Right atrium auricular region (tissue), 2 donors: ENCODE measurements around the gene ANO5. TPM values are rescaled to one million over a fixed set of nuclear protein-coding genes. Genes with fewer than 3 reads are reported as not detected.

Source experiments
- DNase-seq: peaks from one replicate; pipeline ENCODE4 v3.0.0-alpha.2; 2019; ENCODE audit warnings: low spot score
- H3K27ac ChIP-seq, 2 donors: fragments of 200-600 bp; sonication (generic); 1 replicate in 1 of 2; 2 replicates in 1 of 2; pipeline ENCODE4 v1.5.1; 2016 to 2019
- H3K27me3 ChIP-seq, 2 donors: fragments of 200-600 bp; sonication (generic); one replicate each; pipeline versions ENCODE4 v1.5.1 to v1.6.0; 2017 to 2019
- H3K36me3 ChIP-seq: fragments of 200-600 bp; sonication (generic); one replicate; pipeline ENCODE4 v1.5.1; 2016
- H3K4me1 ChIP-seq, 2 donors: fragments of 200-600 bp; sonication (generic); one replicate each; pipeline versions ENCODE4 v1.5.1 to v1.6.0; 2017 to 2019
- H3K4me3 ChIP-seq, 2 donors: fragments of 200-600 bp; sonication (generic); 1 replicate in 1 of 2; 2 replicates in 1 of 2; pipeline ENCODE4 v1.5.1; 2017 to 2019; ENCODE audit warnings: mild to moderate bottlenecking in 1 of 2, moderate library complexity in 1 of 2
- H3K9me3 ChIP-seq, 2 donors: fragments of 200-600 bp; sonication (generic); one replicate each; pipeline ENCODE4 v1.5.1; 2019
- CTCF ChIP-seq, 2 donors: fragments of 200-600 bp; sonication (generic); IDR thresholded peaks; one replicate each; pipeline ENCODE4 v1.5.1; 2019; ENCODE audit warnings: antibody characterized with exemption in 2 of 2
- total RNA-seq, 2 donors: library from RNA; depleted of rRNA; stranded (reverse); fragments of >200 nt; gene quantifications; one replicate each; pipeline ENCODE4 v1.1.0, GENCODE V29; 2016

The ANO5 gene
- total RNA-seq, 2 donors from 2014 or later: 38.7 to 94.3 TPM

DNA sequence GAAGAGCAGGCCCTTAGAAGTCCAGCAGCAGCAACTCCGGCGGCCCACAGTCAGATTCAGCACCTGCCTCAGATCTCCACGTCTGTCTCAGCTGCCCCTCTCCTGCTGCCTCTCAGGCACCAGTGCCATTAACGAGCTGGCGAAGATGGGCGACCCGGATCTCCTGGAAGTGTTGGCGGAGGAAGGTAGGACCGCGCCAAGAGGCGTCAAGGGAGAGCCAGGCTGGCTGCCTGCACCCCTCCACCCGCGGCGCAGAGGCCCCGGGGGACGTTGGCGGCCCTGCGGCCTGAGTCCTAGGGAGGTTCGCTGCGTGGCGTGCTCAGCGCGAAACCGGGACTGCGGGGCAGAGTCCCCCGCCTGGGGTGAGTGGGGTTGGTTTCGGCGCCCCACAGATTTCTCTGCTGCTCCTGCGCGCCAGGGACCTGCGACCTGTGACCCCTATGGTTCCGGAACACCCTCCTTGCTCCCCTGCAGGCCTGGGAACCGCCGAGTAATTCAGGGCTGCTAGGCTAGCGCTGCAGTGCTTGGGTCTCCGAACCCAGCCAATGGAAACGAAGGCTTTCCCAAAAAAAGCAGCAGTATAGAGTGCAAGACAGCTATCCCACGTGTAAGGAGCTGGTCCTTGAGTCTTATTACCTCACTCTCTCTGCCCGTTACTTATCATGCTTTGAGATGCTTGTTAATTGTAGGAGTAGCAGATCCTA lies 615 bp downstream of the ANO5 start:
- no peak for DNase-seq
- H3K36me3 ChIP-seq: no peaks in the 10 kb centered on the region

GRCh38 chr11:22194306-22194705 lies 1.4 kb downstream of the ANO5 start:
- no peaks in the 10 kb centered on the region for H3K36me3 ChIP-seq
- DNase-seq: no peak
- peak overlapping the region; percentile 65 to 68 for H3K4me3 ChIP-seq
- peak overlapping the region; percentile 83 to 90 for H3K27ac ChIP-seq
- no peaks in the 10 kb centered on the region for H3K9me3 ChIP-seq
- no peak for TF ChIP-seq CTCF (IDR thresholded peaks at IDR 0.05)
- H3K4me1 ChIP-seq: peaks cover 0 to 24% of the 10 kb centered on the region in 2 donors
- H3K27me3 ChIP-seq: no peaks in the 10 kb centered on the region

More for the DNA sequence above, 615 bp downstream of the ANO5 start:
- no peak for TF ChIP-seq CTCF (IDR thresholded peaks at IDR 0.05)
- H3K27me3 ChIP-seq: no peaks in the 10 kb centered on the region
- H3K9me3 ChIP-seq: no peaks in the 10 kb centered on the region
- H3K4me3 ChIP-seq: peak overlapping the region; percentile 65 to 68
- peaks cover 0 to 24% of the 10 kb centered on the region in 2 donors for H3K4me1 ChIP-seq
- H3K27ac ChIP-seq: peak overlapping the region; percentile 83 to 90

DNA sequence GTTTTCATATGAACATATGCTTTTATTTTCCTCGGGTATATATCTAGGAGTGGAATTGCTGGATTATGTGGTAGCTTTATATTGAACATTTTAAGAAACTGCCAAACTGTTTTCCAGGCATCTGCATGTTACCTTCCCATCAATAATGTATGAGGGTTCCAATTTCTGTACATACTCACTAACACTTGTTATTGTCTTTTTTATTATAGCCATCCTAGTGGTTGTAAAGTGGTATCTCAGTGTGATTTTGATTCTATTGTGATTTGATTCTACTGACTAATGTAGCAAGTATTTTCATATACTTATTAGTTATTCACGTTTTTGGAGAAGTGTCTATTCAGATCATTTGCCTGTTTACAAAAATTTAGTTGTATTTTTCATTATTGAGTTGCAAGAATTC lies 2.0 kb downstream of the ANO5 start:
- DNase-seq: no peak
- H3K36me3 ChIP-seq: no peaks in the 10 kb centered on the region
- no peaks in the 10 kb centered on the region for H3K9me3 ChIP-seq
- TF ChIP-seq CTCF (IDR thresholded peaks at IDR 0.05): no peak
- no peaks in the 10 kb centered on the region for H3K27me3 ChIP-seq
- H3K4me1 ChIP-seq: peaks cover 0 to 24% of the 10 kb centered on the region in 2 donors
- H3K27ac ChIP-seq: peak overlapping the region; percentile 83 to 90
- H3K4me3 ChIP-seq: peak overlapping the region; percentile 65 to 68

- no peaks in the 10 kb centered on the region for H3K36me3 ChIP-seq
- H3K4me1 ChIP-seq: peaks cover 0 to 21% of the 10 kb centered on the region in 2 donors
- TF ChIP-seq CTCF (IDR thresholded peaks at IDR 0.05): no peak
- no peaks in the 10 kb centered on the region for H3K9me3 ChIP-seq
- H3K27me3 ChIP-seq: no peaks in the 10 kb centered on the region
- H3K27ac ChIP-seq: peak overlapping the region; percentile 50 to 68
- DNase-seq: no peak
- no peak overlapping the region for H3K4me3 ChIP-seq
Observed at GRCh38 chr11:22197139-22198005, 4.5 kb downstream of the ANO5 start.

- no peak for DNase-seq
- H3K27me3 ChIP-seq: no peaks in the 10 kb centered on the region
- no peak overlapping the region for H3K27ac ChIP-seq
- no peaks in the 10 kb centered on the region for H3K36me3 ChIP-seq
- no peak for TF ChIP-seq CTCF (IDR thresholded peaks at IDR 0.05)
- H3K4me3 ChIP-seq: no peak overlapping the region
- no peaks in the 10 kb centered on the region for H3K9me3 ChIP-seq
- H3K4me1 ChIP-seq: peaks cover 0 to 8% of the 10 kb centered on the region in 2 donors
Observed at GRCh38 chr11:22199243-22199642, 6.4 kb downstream of the ANO5 start.
